HCT116 (cell line): Measurements from ENCODE around the gene OR2AP1. TPM values are rescaled to one million over a fixed set of nuclear protein-coding genes. Genes with fewer than 3 reads are reported as not detected.
"Not testable (repeated sequence)": the region's sequence is repeated elsewhere in the genome, so short reads cannot be mapped to it uniquely, and the experiment has no call there.

Experiments used
- ATAC-seq: fragments of 200-7000 bp; cut with Tn5 transposase; 2 replicates; pipeline ENCODE4 v1.9.1; 2020; ENCODE audit warnings: mild to moderate bottlenecking, moderate library complexity
- Bru-seq: library from RNA; stranded (reverse); fragments of 400-500 nt; gene quantifications from one replicate; lab custom pipeline; 2021; lab: Mats Ljungman, UMichigan
- BruChase-seq, 2 experiments: library from RNA; stranded (reverse); fragments of 400-500 nt; gene quantifications; one replicate each; lab custom pipeline; 2021; lab: Mats Ljungman, UMichigan
- BruUV-seq: library from RNA; stranded (reverse); fragments of 400-500 nt; replicated peaks from 2 replicates; lab custom pipeline; 2021; lab: Mats Ljungman, UMichigan
- CTCF ChIA-PET: fragments of 300-600 bp; sonication (Branson Sonifier 250); formaldehyde crosslinking; loops from one replicate; lab custom pipeline; 2021; ENCODE audit warnings: antibody characterized with exemption; lab: Charles Lee
- POLR2A ChIA-PET: fragments of 300-600, 350-600 bp; sonication (Branson Sonifier 250); formaldehyde crosslinking; loops from one replicate; lab custom pipeline; 2021; ENCODE audit warnings: antibody characterized with exemption; lab: Charles Lee
- RAD21 ChIA-PET, 2 experiments: fragments of 300-600 bp; sonication (Branson Sonifier 250); formaldehyde crosslinking; loops; one replicate each; lab custom pipeline; 2023; ENCODE audit warnings: low total read pairs in 2 of 2; ENCODE audit not compliant: uncharacterized antibody in 2 of 2, unreplicated experiment in 2 of 2, low non-redundant PET in 1 of 2; lab: Charles Lee
- DNase-seq: peaks from one replicate; pipeline ENCODE4 v3.0.0-alpha.2; 2010; ENCODE audit warnings: low read depth, low spot score
- H2AFZ ChIP-seq: fragments of 200-600 bp; shearing (Covaris generic), sonication (generic); 2 replicates; pipeline ENCODE4 v1.6.1; 2017; ENCODE audit warnings: low read depth, mixed run types, mixed read lengths, antibody characterized with exemption, low read length; ENCODE audit not compliant: poor library complexity, severe bottlenecking
- H3K27ac ChIP-seq: 2 replicates; pipeline ENCODE4 v1.5.1; 2012; ENCODE audit warnings: low read depth, low read length
- H3K27me3 ChIP-seq: fragments of 200-600 bp; sonication (generic); 2 replicates; pipeline ENCODE4 v1.6.1; 2016; ENCODE audit warnings: mixed run types, low read length, mixed read lengths; ENCODE audit not compliant: insufficient read depth
- H3K36me3 ChIP-seq, 2 experiments: fragments of 200-500 bp in 1 of 2; fragments of 200-600 bp in 1 of 2; sonication (Bioruptor generic) in 1 of 2; sonication (generic) in 1 of 2; 2 replicates each; pipeline versions ENCODE4 v1.5.1 to v1.6.1; 2014 to 2016; ENCODE audit warnings: low read length in 2 of 2, inconsistent platforms in 1 of 2, mixed read lengths in 1 of 2, mixed run types in 1 of 2; ENCODE audit not compliant: insufficient read depth in 2 of 2, control insufficient read depth in 1 of 2
- H3K4me1 ChIP-seq, 2 experiments: fragments of 200-600 bp in 1 of 2; sonication (generic) in 1 of 2; 2 replicates each; pipeline versions ENCODE4 v1.5.1 to v1.6.1; 2012 to 2017; ENCODE audit warnings: low read length in 2 of 2, inconsistent platforms in 1 of 2, mild to moderate bottlenecking in 1 of 2, mixed read lengths in 1 of 2, mixed run types in 1 of 2, moderate library complexity in 1 of 2; ENCODE audit not compliant: insufficient read depth in 2 of 2, control insufficient read depth in 1 of 2
- H3K4me2 ChIP-seq: fragments of 200-600 bp; sonication (generic); 2 replicates; pipeline ENCODE4 v1.6.1; 2017; ENCODE audit warnings: mixed run types, low read length, mixed read lengths
- H3K4me3 ChIP-seq, 2 experiments: fragments of 200-600 bp in 1 of 2; sonication (generic) in 1 of 2; replicated peaks in 1 of 2; 2 replicates each; pipeline ENCODE4 v1.5.1; 2011 to 2016; ENCODE audit warnings: low read length in 2 of 2, control low read depth in 1 of 2, low read depth in 1 of 2, mild to moderate bottlenecking in 1 of 2, mixed read lengths in 1 of 2, mixed run types in 1 of 2
- H3K79me2 ChIP-seq: fragments of 200-600 bp; sonication (generic); 2 replicates; pipeline ENCODE4 v1.6.1; 2017; ENCODE audit warnings: mild to moderate bottlenecking, mixed run types, low read length, moderate library complexity, mixed read lengths; ENCODE audit not compliant: insufficient read depth
- H3K9ac ChIP-seq: fragments of 200-600 bp; sonication (generic); 2 replicates; pipeline ENCODE4 v1.6.1; 2016; ENCODE audit warnings: low read length, mixed read lengths
- H3K9me2 ChIP-seq: fragments of 200-600 bp; sonication (generic), shearing (Covaris generic); 2 replicates; pipeline ENCODE4 v1.6.1; 2017; ENCODE audit warnings: mixed run types, mild to moderate bottlenecking, moderate library complexity; ENCODE audit not compliant: insufficient read depth
- H3K9me3 ChIP-seq, 2 experiments: fragments of 200-500 bp in 1 of 2; fragments of 200-600 bp in 1 of 2; sonication (Bioruptor generic) in 1 of 2; sonication (generic) in 1 of 2; 2 replicates each; pipeline ENCODE4 v1.6.1; 2014 to 2017; ENCODE audit warnings: low read length in 2 of 2, mixed read lengths in 2 of 2, inconsistent platforms in 1 of 2, low read depth in 1 of 2, mild to moderate bottlenecking in 1 of 2, mixed run types in 1 of 2, moderate library complexity in 1 of 2; ENCODE audit not compliant: control insufficient read depth in 1 of 2, insufficient read depth in 1 of 2
- H4K20me1 ChIP-seq: fragments of 200-600 bp; sonication (generic), shearing (Covaris generic); 2 replicates; pipeline ENCODE4 v1.6.1; 2017; ENCODE audit warnings: mixed run types, mild to moderate bottlenecking, moderate library complexity; ENCODE audit not compliant: insufficient read depth
- ATF3 ChIP-seq: IDR thresholded peaks from 2 replicates; pipeline ENCODE4 v1.6.1; 2012
- CBX3 ChIP-seq: IDR thresholded peaks from 2 replicates; pipeline ENCODE4 v1.6.1; 2012; ENCODE audit warnings: low read depth
- CEBPB ChIP-seq: IDR thresholded peaks from 2 replicates; pipeline ENCODE4 v1.6.1; 2012; ENCODE audit warnings: low read depth
- CTCF ChIP-seq, 3 experiments: fragments of 200-600 bp in 1 of 3; sonication (generic) in 1 of 3; IDR thresholded peaks in 2 of 3; conservative IDR thresholded peaks in 1 of 3; 2 replicates each; pipeline ENCODE4 v1.5.1; 2012 to 2017; ENCODE audit warnings: low read depth in 2 of 3, low read length in 2 of 3, antibody characterized with exemption in 1 of 3, borderline replicate concordance in 1 of 3, control low read depth in 1 of 3, mild to moderate bottlenecking in 1 of 3, mixed read lengths in 1 of 3, mixed run types in 1 of 3, moderate library complexity in 1 of 3; ENCODE audit not compliant: insufficient read depth in 1 of 3
- EGR1 ChIP-seq: IDR thresholded peaks from 2 replicates; pipeline ENCODE4 v1.6.1; 2012; ENCODE audit warnings: low read depth
- EZH2phosphoT487 ChIP-seq: fragments of 200-600 bp; IDR thresholded peaks from 2 replicates; pipeline ENCODE4 v1.6.1; 2018; ENCODE audit warnings: antibody characterized with exemption, borderline replicate concordance
- FOSL1 ChIP-seq: IDR thresholded peaks from 2 replicates; pipeline ENCODE4 v1.6.1; 2012; ENCODE audit warnings: low read depth
- MAX ChIP-seq: IDR thresholded peaks from 2 replicates; pipeline ENCODE4 v1.6.1; 2012
- POLR2AphosphoS5 ChIP-seq: IDR thresholded peaks from 2 replicates; pipeline ENCODE4 v1.6.1; 2011; ENCODE audit warnings: mild to moderate bottlenecking, low read depth, low read length, moderate library complexity
- REST ChIP-seq: IDR thresholded peaks from 2 replicates; pipeline ENCODE4 v1.6.1; 2012; ENCODE audit warnings: low read depth
- SIN3A ChIP-seq: IDR thresholded peaks from 2 replicates; pipeline ENCODE4 v1.6.1; 2012; ENCODE audit warnings: low read depth
- SP1 ChIP-seq: IDR thresholded peaks from 2 replicates; pipeline ENCODE4 v1.6.1; 2012; ENCODE audit warnings: low read depth
- SRF ChIP-seq: IDR thresholded peaks from 2 replicates; pipeline ENCODE4 v1.6.1; 2012; ENCODE audit warnings: low read depth
- TCF7L2 ChIP-seq: IDR thresholded peaks from 2 replicates; pipeline ENCODE4 v1.7.0; 2011; ENCODE audit warnings: borderline replicate concordance, inconsistent platforms; ENCODE audit not compliant: insufficient read depth, insufficient read length; ENCODE audit errors: extremely low read depth
- YY1 ChIP-seq: IDR thresholded peaks from 2 replicates; pipeline ENCODE4 v1.6.1; 2011; ENCODE audit warnings: low read length, low read depth, moderate library complexity, mild to moderate bottlenecking; ENCODE audit not compliant: insufficient replicate concordance; ENCODE audit errors: extremely low read depth
- ZFX ChIP-seq: fragments of 450-650 bp; IDR thresholded peaks from 2 replicates; pipeline ENCODE4 v1.6.1; 2017
- ZNF274 ChIP-seq: fragments of 200-500 bp; sonication (Bioruptor generic); IDR thresholded peaks from 2 replicates; pipeline ENCODE4 v1.6.1; 2014; ENCODE audit warnings: mild to moderate bottlenecking, low read depth, low read length, inconsistent platforms
- intact Hi-C: fragments of 100-400 bp; cut with micrococcal nuclease; formaldehyde crosslinking; loops from 2 replicates; pipeline ENCODE4 v1.10.0; 2022
- long read RNA-seq: library from polyadenylated mRNA; unstranded; transcript quantifications from one replicate; pipeline ENCODE4 v2.0.0, GENCODE V29; 2021; ENCODE audit not compliant: unreplicated experiment
- polyA plus RNA-seq: library from polyadenylated mRNA; unstranded; fragments of >200 nt; gene quantifications from 2 replicates; pipeline ENCODE4 v1.2.1, GENCODE V29; 2012; ENCODE audit warnings: missing spikeins
- total RNA-seq: library from RNA; stranded (reverse); gene quantifications from one replicate; pipeline ENCODE4 v1.2.1, GENCODE V29; 2021; ENCODE audit not compliant: unreplicated experiment

Gene OR2AP1
- total RNA-seq (not detected), Bru-seq, nascent RNA (not detected), BruChase-seq, experiment 1, labeled RNA remaining after a 6-hour chase (not detected), BruChase-seq, experiment 2, labeled RNA remaining after a 2-hour chase (not detected)
- polyA plus RNA-seq, result not detected in 2 replicates
- long read RNA-seq, result 0 reads

GRCh38 chr12:55572168-55572567, at the start of gene OR2AP1:
OR2AP1 (plus strand) TSS chr12:55572468; CDS start chr12:55574415, 1,947 bp downstream.
- no peaks in the 10 kb centered on the region for H3K9me2 ChIP-seq
- ChIA-PET RAD21 (no interaction called here), POLR2A (no interaction called here), CTCF (no interaction called here)
- intact Hi-C loops, result no loop called here
- no peak for ATAC-seq
- no TSS peak for BruUV-seq
- no peaks in the 10 kb centered on the region for H3K4me1 ChIP-seq
- no peak for DNase-seq
- no peak within 1 kb of the TSS for H3K4me2 ChIP-seq
- no peaks in the 10 kb centered on the region for H3K79me2 ChIP-seq
- no peaks in the 10 kb centered on the region for H3K27me3 ChIP-seq
- H3K27ac ChIP-seq, result no peak within 1 kb of the TSS
- no peaks in the 10 kb centered on the region for H3K36me3 ChIP-seq
- H3K4me3 ChIP-seq, result no peak within 1 kb of the TSS
- H4K20me1 ChIP-seq, result no peaks in the 10 kb centered on the region
- TF ChIP-seq EZH2phosphoT487 (no peak), ATF3 (no peak), REST (no peak), SP1 (no peak), ZNF274 (no peak), YY1 (no peak), EGR1 (no peak), CTCF (IDR thresholded peaks at IDR 0.05 in 2 of 3, conservative IDR thresholded peaks at IDR 0.05 in 1 of 3; ENCODE audit: borderline replicate concordance in 1 of 3, insufficient read depth in 1 of 3, low read depth in 2 of 3, low read length in 2 of 3) (no peak), CEBPB (no peak), TCF7L2 (no peak), SIN3A (no peak), CBX3 (no peak), FOSL1 (no peak), ZFX (no peak), SRF (no peak), POLR2AphosphoS5 (no peak), MAX (no peak)
- H3K9me3 ChIP-seq, result no peaks in the 10 kb centered on the region
- no peak within 1 kb of the TSS for H2AFZ ChIP-seq
- H3K9ac ChIP-seq, result no peak within 1 kb of the TSS

- H3K9ac ChIP-seq, H3K4me2 ChIP-seq, ATAC-seq, intact Hi-C loops, H3K4me3 ChIP-seq, H3K4me1 ChIP-seq, CTCF ChIA-PET, POLR2A ChIA-PET, H4K20me1 ChIP-seq, H3K27ac ChIP-seq, H3K27me3 ChIP-seq, DNase-seq, RAD21 ChIA-PET, H3K9me2 ChIP-seq, BruUV-seq, H3K9me3 ChIP-seq, H3K79me2 ChIP-seq, H3K36me3 ChIP-seq, H2AFZ ChIP-seq: not testable (repeated sequence)
Measured at GRCh38 chr12:55548235-55548634, 24.0 kb upstream of the OR2AP1 start.
